ENCODE results near the gene SLC25A29. TPM values are rescaled to one million over a fixed set of nuclear protein-coding genes. Genes with fewer than 3 reads are reported as not detected.
A peak's percentile ranks its signal among the peaks of the same experiment; 100 is the strongest.
"Not testable (repeated sequence)": the region's sequence is repeated elsewhere in the genome, so short reads cannot be mapped to it uniquely, and the experiment has no call there.

SLC25A29 gene
- total RNA-seq, 4 donors from 2014 or later, result 29.7 to 72.2 (median 50.2) TPM

GRCh38 chr14:100287202-100287997, 18.8 kb downstream of the SLC25A29 start:
- no peak for TF ChIP-seq CTCF (IDR thresholded peaks at IDR 0.05)
- DNase-seq (ENCODE audit: low spot score) (no peak), ATAC-seq (ENCODE audit: low FRiP score) (no peak)

DNA sequence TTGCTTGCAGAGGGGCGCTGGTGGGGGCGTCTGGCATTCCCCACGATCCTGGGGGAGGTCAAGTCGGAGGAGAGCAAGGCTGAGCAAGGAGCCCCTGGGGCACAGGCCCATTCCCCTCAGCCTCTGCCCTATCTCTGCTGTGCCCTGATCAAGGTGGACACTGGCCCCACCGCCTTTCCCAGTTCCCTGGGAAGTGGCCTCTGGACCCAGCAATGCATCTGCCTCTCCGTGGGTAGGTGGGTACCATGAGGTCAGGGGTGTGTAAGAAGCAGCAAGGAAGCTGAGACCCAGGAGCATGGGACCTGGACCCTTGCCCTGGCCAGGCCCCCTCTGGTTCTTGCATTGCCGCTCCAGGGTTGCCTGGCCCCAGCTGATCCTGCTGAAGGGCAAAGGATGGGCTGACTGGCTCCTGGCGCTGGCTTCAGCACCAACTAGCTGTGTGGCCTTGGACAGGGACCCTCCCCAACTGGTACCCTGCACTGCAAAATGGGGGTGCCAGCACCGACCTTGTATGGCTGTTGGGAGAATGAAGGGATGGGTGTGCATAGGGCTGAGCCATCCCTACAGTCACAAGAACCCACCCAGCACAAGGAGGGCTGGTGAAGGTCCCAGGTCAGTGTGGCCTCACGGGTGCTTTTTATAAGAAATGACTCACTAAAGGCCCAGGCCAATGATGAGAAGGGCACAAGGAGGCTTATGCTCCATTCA, 19.6 kb downstream of the SLC25A29 start:
- TF ChIP-seq CTCF (IDR thresholded peaks at IDR 0.05), result no peak
- no peak for DNase-seq (ENCODE audit: low spot score)
- ATAC-seq (ENCODE audit: low FRiP score), result no peak

DNA sequence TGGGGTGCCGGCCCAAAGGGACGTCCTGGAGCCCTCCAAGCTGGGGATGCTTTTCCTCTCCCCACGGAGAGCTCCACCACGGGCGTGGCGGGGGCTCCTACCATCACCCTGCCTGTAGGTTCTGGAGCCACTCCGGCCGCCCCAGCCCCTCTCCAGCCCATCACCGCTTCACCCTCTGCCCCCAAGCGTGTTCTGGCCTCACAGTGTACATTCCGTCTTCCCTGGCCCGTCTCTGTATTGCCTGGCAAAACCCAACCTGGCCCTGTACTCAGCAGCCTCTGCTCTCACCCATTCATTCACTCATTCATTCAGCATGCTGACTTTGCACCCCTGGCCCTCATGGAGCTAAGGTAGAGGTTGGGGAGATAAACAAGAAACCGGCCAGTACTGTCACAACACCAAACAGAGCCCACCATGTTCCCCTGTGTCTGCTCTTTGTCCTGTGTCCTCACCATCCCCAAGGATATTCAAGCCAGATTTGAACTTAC, 20.3 kb downstream of the SLC25A29 start:
- TF ChIP-seq CTCF (IDR thresholded peaks at IDR 0.05), result no peak
- DNase-seq (ENCODE audit: low spot score) (no peak), ATAC-seq (ENCODE audit: low FRiP score) (no peak)

- TF ChIP-seq CTCF (IDR thresholded peaks at IDR 0.05), result peak in 2 of 3 donors; percentile 50 to 88
- ATAC-seq (ENCODE audit: low FRiP score) (peak; percentile 90), DNase-seq (ENCODE audit: low spot score) (no peak)
These were observed 21.0 kb downstream of the SLC25A29 start for GRCh38 chr14:100285021-100285912.

DNA sequence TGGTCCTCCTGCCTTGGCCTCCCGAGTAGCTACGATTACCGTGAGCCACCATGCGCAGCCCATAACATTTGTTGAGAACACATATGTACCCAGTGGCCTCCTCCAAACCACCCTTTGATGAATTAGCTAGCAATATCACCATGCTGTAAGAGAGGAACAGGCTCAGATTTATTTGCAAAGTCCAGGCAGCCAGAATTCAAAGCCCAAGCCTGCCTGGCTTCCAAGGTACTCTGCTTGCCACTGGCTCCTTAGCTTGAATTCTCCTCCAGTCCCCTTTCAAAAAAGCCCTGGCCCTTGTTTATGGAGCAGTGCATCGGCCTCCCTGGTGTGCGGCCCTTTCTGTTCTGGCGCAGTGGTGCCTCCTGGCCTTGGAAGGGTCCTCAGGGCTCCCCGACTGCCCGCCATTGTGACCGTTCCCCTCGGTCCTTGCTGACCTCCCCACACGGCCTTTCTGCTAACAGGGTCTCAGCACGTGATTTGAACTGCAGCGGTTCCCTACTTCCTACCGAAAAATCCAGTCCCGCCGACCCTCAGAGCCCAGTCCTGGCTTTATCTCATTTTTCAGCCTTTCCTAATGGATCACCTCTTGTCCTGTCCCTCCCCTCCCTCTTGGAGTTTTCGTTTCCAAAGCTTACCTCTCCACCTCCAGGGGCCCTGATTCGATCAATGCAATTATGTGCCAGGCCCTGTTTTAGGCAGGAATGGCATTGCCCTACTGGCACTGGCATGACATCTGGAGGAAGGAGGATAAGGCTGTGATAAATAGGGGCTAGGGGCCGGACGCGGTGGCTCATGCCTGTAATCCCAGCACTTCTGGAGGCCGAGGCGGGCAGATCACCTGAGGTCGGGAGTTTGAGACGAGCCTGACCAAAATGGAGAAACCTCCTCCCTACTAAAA, 22.0 kb downstream of the SLC25A29 start:
- DNase-seq (ENCODE audit: low spot score) (no peak), ATAC-seq (ENCODE audit: low FRiP score) (no peak)
- no peak for TF ChIP-seq CTCF (IDR thresholded peaks at IDR 0.05)

DNA sequence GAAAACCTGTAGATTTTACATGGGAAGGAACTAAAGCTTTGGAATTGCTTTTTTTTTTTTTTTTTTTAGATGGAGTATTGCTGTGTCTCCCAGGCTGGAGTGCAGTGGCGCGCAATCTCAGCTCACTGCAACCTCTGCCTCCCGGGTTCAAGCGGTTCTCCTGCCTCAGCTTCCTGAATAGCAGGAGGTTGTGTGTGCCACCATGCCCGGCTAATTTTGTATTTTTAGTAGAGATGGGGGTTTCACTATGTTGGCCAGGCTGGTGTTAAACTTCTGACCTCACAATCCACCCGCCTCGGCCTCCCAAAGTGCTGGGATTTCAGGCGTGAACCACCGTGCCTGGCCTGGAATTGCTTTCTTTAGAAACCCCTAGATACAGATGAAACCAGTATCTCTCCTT, 22.8 kb downstream of the SLC25A29 start:
- DNase-seq (ENCODE audit: low spot score), result not testable (repeated sequence)

More for the DNA sequence above, 22.8 kb downstream of the SLC25A29 start:
- ATAC-seq (ENCODE audit: low FRiP score), result not testable (repeated sequence)
